Activated CD8-positive, alpha-beta memory T cell treated with anti-CD3 and anti-CD28 coated beads, Interleukin-2, amount 50 U/mL, for 24 hours (primary cell): ENCODE data around the gene NPEPL1.

ENCODE experiments used
- DNase-seq: peaks from one replicate; pipeline ENCODE4 v3.0.0-alpha.2; 2020; ENCODE audit errors: extremely low read depth

Gene NPEPL1

GRCh38 chr20:58657262-58657661 lies 35.3 kb upstream of the NPEPL1 start:
- DNase-seq: no peak

GRCh38 chr20:58657986-58658385 lies 34.6 kb upstream of the NPEPL1 start:
- no peak for DNase-seq

- DNase-seq: no peak
These were observed 33.8 kb upstream of the NPEPL1 start for GRCh38 chr20:58658760-58659159.

GRCh38 chr20:58659841-58660240 lies 32.8 kb upstream of the NPEPL1 start:
- DNase-seq: no peak

GRCh38 chr20:58660855-58661597 lies 31.6 kb upstream of the NPEPL1 start:
- DNase-seq: no peak

- DNase-seq: no peak
These were observed 30.8 kb upstream of the NPEPL1 start for GRCh38 chr20:58661598-58662473.

- no peak for DNase-seq
These were observed 28.3 kb upstream of the NPEPL1 start for GRCh38 chr20:58664331-58664730.

GRCh38 chr20:58664883-58665282 lies 27.7 kb upstream of the NPEPL1 start:
- DNase-seq: no peak

- DNase-seq: no peak
These were observed 27.0 kb upstream of the NPEPL1 start for GRCh38 chr20:58665606-58666005.

GRCh38 chr20:58666702-58667101 lies 25.9 kb upstream of the NPEPL1 start:
- no peak for DNase-seq

GRCh38 chr20:58667975-58668374 lies 24.6 kb upstream of the NPEPL1 start:
- DNase-seq: no peak

GRCh38 chr20:58668901-58669286 lies 23.7 kb upstream of the NPEPL1 start:
- DNase-seq: no peak

GRCh38 chr20:58669287-58670006 lies 23.2 kb upstream of the NPEPL1 start:
- DNase-seq: no peak

- no peak for DNase-seq
These were observed 22.5 kb upstream of the NPEPL1 start for GRCh38 chr20:58670102-58670501.

GRCh38 chr20:58670659-58671058 lies 21.9 kb upstream of the NPEPL1 start:
- no peak for DNase-seq

- DNase-seq: no peak
These were observed 19.5 kb upstream of the NPEPL1 start for GRCh38 chr20:58673119-58673518.

GRCh38 chr20:58675146-58675584 lies 17.4 kb upstream of the NPEPL1 start:
- DNase-seq: no peak

GRCh38 chr20:58675641-58676040 lies 17.0 kb upstream of the NPEPL1 start:
- DNase-seq: no peak

GRCh38 chr20:58676161-58676560 lies 16.4 kb upstream of the NPEPL1 start:
- DNase-seq: no peak

- DNase-seq: no peak
These were observed 15.5 kb upstream of the NPEPL1 start for GRCh38 chr20:58677079-58677604.

GRCh38 chr20:58677808-58678207 lies 14.8 kb upstream of the NPEPL1 start:
- DNase-seq: no peak

GRCh38 chr20:58678806-58679205 lies 13.8 kb upstream of the NPEPL1 start:
- DNase-seq: no peak
